GM19043 (cell line): ENCODE measurements around the gene ZFP3.
"Not testable (repeated sequence)": the region's sequence is repeated elsewhere in the genome, so short reads cannot be mapped to it uniquely, and the experiment has no call there.

Experiments
- ATAC-seq: cut with Tn5 transposase; IDR thresholded peaks from one replicate; pipeline ENCODE4 v1.9.1; 2021; ENCODE audit warnings: low read depth; ENCODE audit not compliant: unreplicated experiment

The ZFP3 gene

DNA sequence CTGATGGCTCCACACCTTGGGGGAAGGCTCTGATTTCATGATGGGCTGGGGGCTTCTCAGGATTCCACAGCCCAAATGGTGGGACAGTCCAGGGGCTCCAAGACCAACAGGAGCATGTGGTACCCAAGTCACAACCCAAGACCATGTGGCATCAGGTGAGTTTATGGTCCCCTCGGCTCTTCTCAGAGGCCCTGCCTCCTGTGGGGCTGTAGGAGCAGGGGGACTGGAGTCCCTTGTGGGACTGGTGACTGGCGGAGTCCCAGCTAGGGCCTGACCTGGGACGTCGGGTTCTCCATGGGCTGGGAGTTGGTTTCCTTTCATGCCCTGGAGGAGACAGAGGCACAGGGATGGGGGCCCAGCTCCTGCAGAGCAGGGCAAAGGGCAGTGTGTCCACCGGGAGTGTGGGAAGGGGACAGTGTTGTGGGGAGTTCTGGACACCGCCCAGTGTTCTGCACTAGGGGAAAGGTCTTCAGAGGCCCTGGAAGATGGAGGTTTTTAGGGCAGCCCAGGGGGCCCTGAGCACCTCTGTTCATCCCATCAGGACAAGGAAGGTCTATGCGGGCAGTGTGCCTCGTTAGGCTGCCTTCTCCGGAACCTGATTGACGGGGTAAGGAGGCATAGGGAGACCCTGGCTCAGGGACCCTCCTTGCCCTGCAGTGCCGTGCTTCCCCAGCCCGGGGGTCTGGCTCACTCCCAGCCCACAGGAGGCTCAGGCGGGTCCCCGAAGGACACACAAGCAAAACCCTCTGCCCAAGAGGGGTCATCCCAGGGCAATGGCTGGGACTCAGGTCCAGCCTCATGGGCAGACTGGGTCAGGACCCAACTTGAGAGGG is 58.5 kb downstream of the ZFP3 start:
- ATAC-seq = not testable (repeated sequence)

DNA sequence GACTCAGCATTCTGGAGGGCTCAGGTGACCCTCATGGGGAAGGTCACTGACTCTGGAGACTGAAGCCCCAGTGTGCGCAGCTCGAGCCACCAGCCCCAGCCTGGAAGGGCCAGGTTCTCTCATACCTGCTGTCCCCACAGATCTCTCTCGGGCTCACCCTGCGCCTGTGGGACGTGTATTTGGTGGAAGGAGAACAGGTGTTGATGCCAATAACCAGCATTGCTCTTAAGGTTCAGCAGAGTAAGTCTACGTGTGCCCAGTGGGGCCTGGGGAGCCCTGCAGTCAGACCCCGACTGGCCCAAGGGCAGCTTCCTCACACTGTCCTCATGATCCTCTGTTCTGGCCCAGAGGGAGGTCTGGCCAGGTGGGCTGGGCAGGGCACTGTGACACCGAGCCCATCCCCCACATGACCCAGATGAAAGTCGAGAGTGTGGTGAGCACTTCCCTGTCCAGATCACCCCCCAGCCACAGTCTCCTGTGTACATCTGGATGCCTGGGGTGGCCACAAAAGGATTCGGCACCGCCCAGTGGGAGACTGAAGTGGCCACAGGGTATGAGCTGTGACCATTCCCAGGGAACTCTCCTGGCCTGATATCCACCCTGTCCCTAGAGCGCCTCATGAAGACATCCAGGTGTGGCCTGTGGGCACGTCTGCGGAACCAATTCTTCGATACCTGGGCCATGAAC is 59.4 kb downstream of the ZFP3 start:
- not testable (repeated sequence) for ATAC-seq

DNA sequence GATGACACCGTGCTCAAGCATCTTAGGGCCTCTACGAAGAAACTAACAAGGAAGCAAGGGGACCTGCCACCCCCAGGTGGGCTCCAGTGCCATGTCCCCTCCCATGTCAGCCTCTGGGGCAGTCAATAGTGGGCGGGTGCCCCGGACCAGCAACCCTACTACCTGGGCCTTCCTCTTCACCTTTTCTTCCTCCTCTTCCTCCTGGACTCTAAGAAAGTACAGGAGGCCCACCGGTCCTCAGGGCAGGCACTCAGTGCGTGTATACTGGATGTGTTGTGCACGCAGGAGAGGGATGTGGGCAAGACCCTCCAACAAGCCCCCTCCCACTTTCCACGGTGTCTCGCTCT is 59.9 kb downstream of the ZFP3 start:
- ATAC-seq = not testable (repeated sequence)

DNA sequence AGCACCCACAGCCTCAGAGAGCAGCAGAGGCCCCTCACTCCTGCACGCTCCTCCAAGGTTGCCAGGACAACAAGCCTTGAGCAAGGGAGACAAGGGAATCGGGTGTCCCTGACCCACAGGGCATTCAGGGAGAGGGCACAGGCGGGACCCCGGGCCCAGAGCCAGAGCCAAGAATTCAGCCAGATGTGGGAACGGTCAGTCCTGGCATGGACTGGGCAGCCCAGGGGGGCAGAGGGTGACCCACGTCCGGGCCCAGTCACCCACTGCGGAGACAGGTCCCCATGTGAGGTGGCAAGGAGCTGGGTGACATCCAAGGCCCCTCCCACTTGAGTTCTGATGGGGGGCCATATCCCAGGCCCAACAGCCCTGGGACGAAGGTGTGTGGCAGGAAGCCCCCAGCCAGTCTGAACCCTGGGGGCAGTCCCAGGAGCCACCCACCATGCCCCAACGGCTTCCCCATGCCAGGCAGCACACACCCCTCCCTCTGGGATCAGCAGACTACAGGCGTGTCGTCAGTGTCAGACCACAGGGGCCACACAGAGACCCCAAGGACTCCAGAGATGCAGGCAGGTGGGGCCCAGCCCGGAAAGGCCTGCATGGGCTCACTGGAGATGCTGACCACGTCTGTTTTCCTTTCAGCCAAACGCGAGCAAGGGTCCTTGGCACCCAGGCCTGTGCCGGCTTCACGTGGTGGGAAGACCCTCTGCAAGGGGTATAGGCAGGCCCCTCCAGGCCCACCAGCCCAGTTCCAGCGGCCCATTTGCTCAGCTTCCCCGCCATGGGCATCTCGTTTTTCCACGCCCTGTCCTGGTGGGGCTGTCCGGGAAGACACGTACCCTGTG is 60.6 kb downstream of the ZFP3 start:
- no peak for ATAC-seq

DNA sequence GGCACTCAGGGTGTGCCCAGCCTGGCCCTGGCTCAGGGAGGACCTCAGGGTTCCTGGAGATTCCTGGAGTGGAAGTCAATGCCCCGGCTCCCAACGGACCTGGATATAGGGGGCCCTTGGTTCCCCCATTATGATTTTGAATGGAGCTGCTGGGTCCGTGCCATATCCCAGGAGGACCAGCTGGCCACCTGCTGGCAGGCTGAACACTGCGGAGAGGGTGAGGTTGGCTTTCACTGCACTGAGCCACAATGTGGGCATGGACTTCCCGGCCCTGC is 61.1 kb downstream of the ZFP3 start:
- ATAC-seq = no peak

DNA sequence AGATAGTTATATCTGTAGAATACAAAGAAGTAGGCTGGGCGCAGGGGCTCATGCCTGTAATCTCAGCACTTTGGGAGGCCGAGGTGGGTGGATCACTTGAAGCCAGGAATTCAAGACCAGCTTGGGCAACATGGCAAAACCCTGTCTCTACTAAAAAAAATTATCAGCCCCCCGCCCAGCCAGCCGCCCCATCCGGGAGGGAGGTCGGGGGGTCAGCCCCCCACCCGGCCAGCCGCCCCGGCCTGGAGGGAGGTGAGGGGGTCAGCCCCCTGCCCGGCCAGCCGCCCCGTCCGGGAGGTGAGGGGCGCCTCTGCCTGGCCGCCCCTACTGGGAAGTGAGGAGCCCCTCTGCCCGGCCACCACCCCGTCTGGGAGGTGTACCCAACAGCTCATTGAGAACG is 64.6 kb downstream of the ZFP3 start:
- ATAC-seq = not testable (repeated sequence)
